22Rv1 (cell line): ENCODE data around the gene PHB1.

Experiments used
- ZFX ChIP-seq: fragments of 450-650 bp; IDR thresholded peaks from 2 replicates; pipeline ENCODE4 v1.6.1; 2017; ENCODE audit warnings: antibody characterized with exemption, borderline replicate concordance
- TF ChIP-seq, protein P1 (sequence below): fragments of 450-650 bp; IDR thresholded peaks from 2 replicates; pipeline ENCODE4 v1.5.1; 2017; ENCODE audit warnings: mild to moderate bottlenecking

DNA sequence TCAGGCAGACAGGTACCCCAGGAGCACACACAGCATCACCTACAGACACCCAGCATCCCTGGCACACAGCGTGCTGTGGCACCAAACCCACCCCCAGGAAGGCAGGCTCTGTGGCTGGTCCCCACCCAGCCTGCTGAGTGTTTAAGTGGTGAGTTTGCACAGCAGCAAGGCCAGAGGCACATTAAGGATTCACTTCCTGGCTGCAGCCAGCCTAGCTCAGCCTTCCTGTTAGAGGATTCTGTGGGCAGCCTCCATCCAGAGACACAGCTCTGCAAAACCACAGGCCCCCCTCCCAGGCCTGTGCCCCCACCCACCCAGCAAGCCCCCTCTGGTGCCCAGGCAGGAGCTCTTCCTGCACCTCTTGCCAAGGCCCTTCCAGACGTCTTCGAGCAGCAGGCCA, 36.1 kb upstream of the PHB1 start:
- TF ChIP-seq, protein P1, sequence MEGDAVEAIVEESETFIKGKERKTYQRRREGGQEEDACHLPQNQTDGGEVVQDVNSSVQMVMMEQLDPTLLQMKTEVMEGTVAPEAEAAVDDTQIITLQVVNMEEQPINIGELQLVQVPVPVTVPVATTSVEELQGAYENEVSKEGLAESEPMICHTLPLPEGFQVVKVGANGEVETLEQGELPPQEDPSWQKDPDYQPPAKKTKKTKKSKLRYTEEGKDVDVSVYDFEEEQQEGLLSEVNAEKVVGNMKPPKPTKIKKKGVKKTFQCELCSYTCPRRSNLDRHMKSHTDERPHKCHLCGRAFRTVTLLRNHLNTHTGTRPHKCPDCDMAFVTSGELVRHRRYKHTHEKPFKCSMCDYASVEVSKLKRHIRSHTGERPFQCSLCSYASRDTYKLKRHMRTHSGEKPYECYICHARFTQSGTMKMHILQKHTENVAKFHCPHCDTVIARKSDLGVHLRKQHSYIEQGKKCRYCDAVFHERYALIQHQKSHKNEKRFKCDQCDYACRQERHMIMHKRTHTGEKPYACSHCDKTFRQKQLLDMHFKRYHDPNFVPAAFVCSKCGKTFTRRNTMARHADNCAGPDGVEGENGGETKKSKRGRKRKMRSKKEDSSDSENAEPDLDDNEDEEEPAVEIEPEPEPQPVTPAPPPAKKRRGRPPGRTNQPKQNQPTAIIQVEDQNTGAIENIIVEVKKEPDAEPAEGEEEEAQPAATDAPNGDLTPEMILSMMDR, result no peak
- no peak for TF ChIP-seq ZFX
